ENCODE measurements around the gene TMEM187.

DNA sequence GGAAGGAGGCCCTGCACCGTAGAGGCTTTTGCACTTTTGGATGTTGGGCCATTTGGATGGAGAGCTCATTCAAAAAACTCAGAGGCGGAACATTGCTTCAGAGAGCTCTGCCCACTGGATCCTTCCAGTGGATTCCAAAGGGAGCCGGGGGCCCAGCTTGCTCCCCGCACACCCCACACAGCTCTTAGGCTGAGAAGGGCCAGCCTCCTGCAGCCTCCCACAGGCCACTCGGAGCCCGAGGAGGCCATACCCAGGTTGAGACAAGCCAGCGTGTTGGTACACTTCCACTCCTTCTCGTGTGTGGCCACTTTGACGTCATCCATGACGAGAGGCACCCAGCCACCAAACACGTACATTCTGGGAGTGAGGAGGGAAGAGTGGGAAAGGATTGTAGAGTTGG, 11.3 kb upstream of the TMEM187 start:
- TF ChIP-seq, protein P1, sequence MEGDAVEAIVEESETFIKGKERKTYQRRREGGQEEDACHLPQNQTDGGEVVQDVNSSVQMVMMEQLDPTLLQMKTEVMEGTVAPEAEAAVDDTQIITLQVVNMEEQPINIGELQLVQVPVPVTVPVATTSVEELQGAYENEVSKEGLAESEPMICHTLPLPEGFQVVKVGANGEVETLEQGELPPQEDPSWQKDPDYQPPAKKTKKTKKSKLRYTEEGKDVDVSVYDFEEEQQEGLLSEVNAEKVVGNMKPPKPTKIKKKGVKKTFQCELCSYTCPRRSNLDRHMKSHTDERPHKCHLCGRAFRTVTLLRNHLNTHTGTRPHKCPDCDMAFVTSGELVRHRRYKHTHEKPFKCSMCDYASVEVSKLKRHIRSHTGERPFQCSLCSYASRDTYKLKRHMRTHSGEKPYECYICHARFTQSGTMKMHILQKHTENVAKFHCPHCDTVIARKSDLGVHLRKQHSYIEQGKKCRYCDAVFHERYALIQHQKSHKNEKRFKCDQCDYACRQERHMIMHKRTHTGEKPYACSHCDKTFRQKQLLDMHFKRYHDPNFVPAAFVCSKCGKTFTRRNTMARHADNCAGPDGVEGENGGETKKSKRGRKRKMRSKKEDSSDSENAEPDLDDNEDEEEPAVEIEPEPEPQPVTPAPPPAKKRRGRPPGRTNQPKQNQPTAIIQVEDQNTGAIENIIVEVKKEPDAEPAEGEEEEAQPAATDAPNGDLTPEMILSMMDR (IDR thresholded peaks at IDR 0.05): no peak
- no peak for TF ChIP-seq EZH2 (IDR thresholded peaks at IDR 0.05)
- TF ChIP-seq EZH2phosphoT487 (IDR thresholded peaks at IDR 0.05): no peak

Measured in neural progenitor cell (in vitro differentiated cells).